Stimulated activated CD8-positive, alpha-beta memory T cell treated with anti-CD3 and anti-CD28 coated beads, Interleukin-2, amount 100 ng/mL, for 48 hours (primary cell): Measurements from ENCODE around the gene CCL19.

ENCODE experiments used
- DNase-seq, 2 donors: peaks; one replicate each; pipeline ENCODE4 v3.0.0-alpha.2; 2020; ENCODE audit warnings: low read depth in 2 of 2

The CCL19 gene

GRCh38 chr9:34694811-34695210, 3.7 kb upstream of the CCL19 start:
- no peak for DNase-seq

GRCh38 chr9:34693560-34693959, 2.5 kb upstream of the CCL19 start:
- DNase-seq, result no peak

GRCh38 chr9:34691936-34692315, 850 bp upstream of the CCL19 start:
- DNase-seq, result no peak

- DNase-seq, result no peak
Measured at GRCh38 chr9:34689512-34689911, 1.6 kb downstream of the CCL19 start.

- DNase-seq, result no peak
Measured at GRCh38 chr9:34689116-34689470, 2.0 kb downstream of the CCL19 start.

- DNase-seq, result no peak
Measured at GRCh38 chr9:34688329-34689115, 2.6 kb downstream of the CCL19 start.

- DNase-seq, result no peak
Measured at GRCh38 chr9:34687276-34688030, 3.6 kb downstream of the CCL19 start.

- no peak for DNase-seq
Measured at GRCh38 chr9:34686732-34687131, 4.3 kb downstream of the CCL19 start.

GRCh38 chr9:34686231-34686630, 4.8 kb downstream of the CCL19 start:
- DNase-seq, result no peak

GRCh38 chr9:34685591-34685990, 5.5 kb downstream of the CCL19 start:
- no peak for DNase-seq

- no peak for DNase-seq
Measured at GRCh38 chr9:34684816-34685215, 6.3 kb downstream of the CCL19 start.

- DNase-seq, result no peak
Measured at GRCh38 chr9:34684145-34684544, 6.9 kb downstream of the CCL19 start.

- no peak for DNase-seq
Measured at GRCh38 chr9:34675869-34676268, 15.2 kb downstream of the CCL19 start.

GRCh38 chr9:34675048-34675714, 15.9 kb downstream of the CCL19 start:
- peak; percentile 51 to 64 for DNase-seq

GRCh38 chr9:34674440-34674839, 16.6 kb downstream of the CCL19 start:
- no peak for DNase-seq

GRCh38 chr9:34671307-34671706, 19.8 kb downstream of the CCL19 start:
- no peak for DNase-seq

- no peak for DNase-seq
Measured at GRCh38 chr9:34669809-34670562, 21.1 kb downstream of the CCL19 start.

- peak; percentile 70 to 83 for DNase-seq
Measured at GRCh38 chr9:34665381-34666250, 25.5 kb downstream of the CCL19 start.

GRCh38 chr9:34665067-34665380, 26.1 kb downstream of the CCL19 start:
- no peak for DNase-seq

GRCh38 chr9:34664281-34665066, 26.6 kb downstream of the CCL19 start:
- peak in 1 of 2 donors; percentile 75 for DNase-seq

- no peak for DNase-seq
Measured at GRCh38 chr9:34663303-34663605, 27.8 kb downstream of the CCL19 start.
